Lung microvascular endothelial cell (primary cell): Measurements from ENCODE around the gene TCEAL4. TPM values are rescaled to one million over a fixed set of nuclear protein-coding genes. Genes with fewer than 3 reads are reported as not detected.

Experiments used
- total RNA-seq: library from RNA; depleted of rRNA; stranded (reverse); fragments of >200 nt; gene quantifications from 2 replicates; pipeline ENCODE4 v1.2.1, GENCODE V29; 2014

Gene TCEAL4
- total RNA-seq, 1 donor from 2014 or later: 36.9 TPM

Other genes starting within 250 kb of the TCEAL4 start
- 64.1 and 83.7 TPM in 2 replicates for gene TCEAL9, start 229.0 kb upstream of the TCEAL4 start, total RNA-seq
- 200 and 209 TPM in 2 replicates for gene BEX3, start 209.0 kb upstream of the TCEAL4 start, total RNA-seq
- under 0.01 TPM in 1 of 2 replicates, not detected in the other for gene RAB40A, start 66.0 kb upstream of the TCEAL4 start, total RNA-seq
- gene TCEAL3, start 22.4 kb downstream of the TCEAL4 start, total RNA-seq: 5.7 and 6.9 TPM in 2 replicates
- gene TCEAL1, start 43.5 kb downstream of the TCEAL4 start, total RNA-seq: 18.5 and 21.8 TPM in 2 replicates
- 351 and 368 TPM in 2 replicates for gene MORF4L2, start 101.2 kb downstream of the TCEAL4 start, total RNA-seq
- gene TMEM31, start 125.4 kb downstream of the TCEAL4 start, total RNA-seq: 0.22 TPM in 1 of 2 replicates, not detected in the other
- 0.65 TPM in 1 of 2 replicates, not detected in the other for gene PLP1, start 191.3 kb downstream of the TCEAL4 start, total RNA-seq
- gene RAB9B, start 246.7 kb downstream of the TCEAL4 start, total RNA-seq: 0.60 and 0.65 TPM in 2 replicates